GM13976 (cell line): Measurements from ENCODE around the gene GABBR1.

Source experiments
- DNase-seq: peaks from one replicate; pipeline ENCODE4 v3.0.0; 2012; ENCODE audit warnings: low spot score
- CTCF ChIP-seq: IDR thresholded peaks from 2 replicates; pipeline ENCODE4 v1.5.1; 2012; ENCODE audit warnings: borderline replicate concordance, mild to moderate bottlenecking; ENCODE audit not compliant: insufficient read depth; ENCODE audit errors: extremely low read depth, missing control alignments, control extremely low read depth
- in situ Hi-C: fragments of 300-500 bp; cut with MboI; formaldehyde crosslinking; loops from one replicate; pipeline ENCODE4 v1.12.0; 2022; ENCODE audit warnings: low sequenced_read_pairs, mixed read lengths, inconsistent platforms; ENCODE audit not compliant: unreplicated experiment

Gene GABBR1

DNA sequence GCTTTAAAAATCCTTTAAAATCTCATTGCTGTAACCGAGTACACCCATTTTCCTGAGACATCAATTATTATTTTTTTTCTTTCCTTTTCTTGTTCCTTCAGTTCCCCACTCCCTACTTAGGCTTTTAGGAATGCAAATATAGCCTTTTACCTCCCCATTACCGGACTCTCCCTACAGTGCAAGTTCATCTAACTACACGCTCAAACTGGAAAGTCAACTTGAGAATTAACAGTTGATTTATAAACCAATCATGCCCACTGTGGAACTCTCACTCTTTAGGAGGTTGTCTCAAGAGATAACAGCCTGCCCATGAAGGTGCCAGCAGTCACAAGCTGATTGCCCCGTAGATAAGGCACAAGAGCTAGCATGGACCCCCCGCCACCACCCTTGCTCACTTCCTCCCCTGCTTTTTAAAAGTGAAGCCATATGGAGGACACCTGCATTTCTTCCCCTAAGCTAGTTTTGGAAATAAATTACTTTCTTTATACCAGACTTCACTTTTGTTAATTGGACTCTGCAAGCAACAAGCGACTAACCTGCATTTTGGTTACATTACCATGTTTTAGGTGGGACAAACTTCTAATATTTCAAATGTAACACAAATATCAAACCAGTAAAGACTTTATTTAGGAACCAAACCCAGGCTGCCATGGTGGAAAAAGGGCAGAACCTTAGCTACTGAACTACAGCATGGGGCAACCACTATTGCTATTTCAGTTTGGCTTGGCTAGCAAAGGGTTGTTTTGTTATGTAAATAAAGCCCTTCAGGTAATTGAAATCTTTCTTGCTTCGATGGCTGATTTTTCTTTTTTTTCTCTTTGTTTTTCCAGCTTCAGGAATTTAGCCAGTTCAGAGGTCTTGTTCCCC lies 108.3 kb downstream of the GABBR1 start:
- no peak for DNase-seq
- in situ Hi-C loops, result no loop called here
- TF ChIP-seq CTCF, result no peak

GRCh38 chr6:29524044-29524443 lies 108.9 kb downstream of the GABBR1 start:
- DNase-seq, result no peak
- TF ChIP-seq CTCF, result no peak
- in situ Hi-C loops, result no loop called here

- in situ Hi-C loops, result no loop called here
- no peak for TF ChIP-seq CTCF
- DNase-seq, result no peak
Measured at GRCh38 chr6:29522227-29522626, 110.8 kb downstream of the GABBR1 start.

DNA sequence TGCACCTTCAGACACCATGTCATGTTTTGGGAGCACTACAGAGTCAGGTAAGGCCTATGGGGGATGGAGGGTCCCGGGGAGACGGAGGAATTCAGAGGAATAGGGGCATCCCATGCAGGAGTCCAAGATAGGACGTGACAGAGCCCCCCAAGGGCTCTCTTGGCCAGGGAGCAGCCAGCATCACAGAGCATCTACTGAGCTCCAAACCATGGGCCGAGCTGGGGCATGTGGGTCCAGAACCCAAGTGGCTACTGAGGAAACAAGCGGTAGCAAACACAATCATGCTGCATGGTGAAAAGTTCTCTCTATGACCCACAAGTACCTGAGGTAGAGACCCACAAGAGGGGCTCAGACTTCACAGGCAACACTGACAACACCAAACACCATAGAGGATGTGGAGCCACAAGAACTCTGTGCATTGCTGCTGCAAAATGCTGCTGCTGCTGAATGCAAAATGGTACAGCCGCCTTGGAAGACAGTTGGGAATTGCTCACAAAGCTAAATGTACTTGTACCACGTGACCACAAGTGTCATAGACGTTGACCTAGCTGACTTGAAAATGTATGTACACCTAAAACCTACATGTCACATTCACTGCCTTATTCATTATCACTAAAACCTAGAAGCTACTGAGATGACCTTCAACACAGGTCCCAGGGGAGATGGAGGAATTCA lies 111.8 kb downstream of the GABBR1 start:
- no peak for DNase-seq
- in situ Hi-C loops, result no loop called here
- no peak for TF ChIP-seq CTCF

DNA sequence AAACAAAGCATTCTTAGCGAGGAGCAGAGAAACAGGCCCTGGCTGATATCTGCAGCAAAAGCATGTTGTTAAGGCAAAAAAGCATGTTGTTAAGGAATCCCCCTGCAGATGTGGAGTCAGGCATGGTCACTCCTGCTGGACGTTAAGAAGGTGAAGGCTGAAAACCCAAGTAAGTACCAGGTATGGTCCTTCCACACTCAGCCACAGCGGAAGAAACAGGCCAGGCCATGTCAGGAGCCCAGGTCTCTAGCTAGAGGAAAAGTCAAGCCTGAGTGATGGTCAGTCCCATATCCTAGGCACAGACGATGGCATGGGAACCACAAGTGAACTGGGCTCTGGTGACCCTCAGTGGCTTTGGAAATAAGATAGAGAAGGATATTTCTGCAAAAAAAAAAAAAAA lies 112.8 kb downstream of the GABBR1 start:
- TF ChIP-seq CTCF, result no peak
- DNase-seq, result no peak
- in situ Hi-C loops, result no loop called here

DNA sequence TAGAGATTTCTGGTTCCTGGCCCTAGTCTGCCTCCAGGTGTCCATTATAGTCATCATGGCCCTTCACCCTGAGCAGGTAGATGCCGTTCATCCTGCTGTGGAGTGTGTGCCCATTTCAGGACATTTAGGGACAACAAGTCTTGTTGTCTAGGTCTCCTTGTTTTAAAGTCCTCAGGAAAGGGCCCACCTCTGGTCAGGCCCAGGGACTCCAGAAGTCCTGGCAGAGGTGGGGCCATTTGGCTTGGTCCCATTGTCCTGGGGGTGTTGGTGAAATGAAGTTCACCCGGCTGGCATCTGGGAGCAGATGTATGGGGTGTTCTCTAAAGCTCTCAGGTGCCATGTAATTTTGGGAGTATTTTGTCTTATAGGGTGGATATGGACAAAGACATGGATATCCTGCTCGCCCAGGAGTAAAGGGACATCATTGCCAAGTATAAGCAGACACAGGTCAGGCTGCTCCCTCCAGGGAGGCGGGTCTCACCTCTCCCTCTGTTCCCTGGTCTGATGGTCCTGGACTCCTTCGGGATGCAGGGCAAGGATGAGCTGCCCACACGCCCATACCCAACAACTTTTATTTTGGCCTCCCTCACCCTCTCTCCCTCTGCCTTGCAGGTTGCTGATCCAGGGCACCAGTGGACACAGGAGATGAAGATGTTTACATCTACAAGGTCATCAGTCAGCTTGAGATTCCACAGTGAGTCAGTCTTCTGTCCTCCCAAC lies 113.5 kb downstream of the GABBR1 start:
- in situ Hi-C loops, result no loop called here
- DNase-seq, result no peak
- TF ChIP-seq CTCF, result no peak
